Pancreas (tissue), 10 donors: ENCODE results near the gene ICAM2. TPM values are rescaled to one million over a fixed set of nuclear protein-coding genes. Genes with fewer than 3 reads are reported as not detected.

Experiments used
- ATAC-seq, 4 donors: fragments of 200-7000 bp; cut with Tn5 transposase; one replicate each; pipeline versions ENCODE4 v1.8.0 to v1.9.1; 2020; ENCODE audit warnings: mild to moderate bottlenecking in 4 of 4, moderate library complexity in 4 of 4
- DNase-seq, 6 donors: peaks; one replicate each; pipeline ENCODE4 v3.0.0-alpha.2; 2020
- FAIRE-seq: peaks from 2 replicates; lab custom pipeline; 2012; peaks lifted over from hg19 to GRCh38; lab: Jason Lieb, UNC
- H3K27ac ChIP-seq, 4 donors: fragments of 200-600 bp; sonication (generic); 1 replicate in 3 of 4; 2 replicates in 1 of 4; pipeline versions ENCODE4 v1.5.0 to v1.8.0; 2020
- H3K27me3 ChIP-seq, 4 donors: fragments of 200-600 bp; one replicate each; pipeline ENCODE4 v1.8.0; 2021
- H3K36me3 ChIP-seq, 3 donors: fragments of 200-600 bp; sonication (generic) in 1 of 3; one replicate each; pipeline versions ENCODE4 v1.5.0 to v1.8.0; 2020 to 2021
- H3K4me1 ChIP-seq, 3 donors: fragments of 200-600 bp; one replicate each; pipeline ENCODE4 v1.8.0; 2021
- H3K4me3 ChIP-seq, 4 donors: fragments of 200-600 bp; sonication (generic) in 2 of 4; one replicate each; pipeline versions ENCODE4 v1.5.0 to v1.8.0; 2020 to 2021
- H3K9me3 ChIP-seq, 4 donors: fragments of 200-600 bp; one replicate each; pipeline ENCODE4 v1.8.0; 2021
- CTCF ChIP-seq, 4 donors: fragments of 200-600 bp; sonication (generic) in 3 of 4; IDR thresholded peaks; one replicate each; pipeline versions ENCODE4 v1.5.0 to v1.8.0; 2021; ENCODE audit warnings: antibody characterized with exemption in 4 of 4
- WGBS, 2 donors: extraction: QIAGEN DNeasy Blood & Tissue Kit; methylation state at CpG; one replicate each; pipeline ENCODE4 v1.1.7; 2013; 5-methylcytosine and 5-hydroxymethylcytosine counted together
- intact Hi-C, 3 donors: fragments of 100-400 bp; cut with DNase I; formaldehyde crosslinking; loops; one replicate each; pipeline versions ENCODE4 v1.11.1 to v1.14.2; 2022
- polyA plus RNA-seq, 2 donors: library from polyadenylated mRNA; stranded (reverse); fragments of 200-250 nt; gene quantifications; one replicate each; pipeline ENCODE4 v1.2.3, GENCODE V29; 2013
- total RNA-seq, 6 donors: library from RNA; stranded (reverse); fragmentation: NEBNext Ultra II Directional in 4 of 6; extraction: Animal tissue kit (Norgen Biotek cat#: 25700) in 4 of 6; gene quantifications; one replicate each; pipeline versions ENCODE4 v1.2.1 to v1.2.4, GENCODE V29; 2021 to 2023
- donor health status: healthy with polysubstance abuse.
- donor health status: DM: no; HTN: no; CAD: no; lungs with moderate emphysema.
- donor health status: DM: no; HTN: no; CAD: no.
- donor health status: control.
- donor health status: control.
- donor health status: Bipolar disorder and iron deficiency.
- donor health status: DM: yes; HTN: yes; CAD: no.
- donor health status: DM: no; HTN: no; CAD: no.
- donor health status: DM: no; HTN: no; CAD: no.
- donor health status: DM: yes; HTN: yes; CAD: no.

ICAM2 gene
- total and polyA plus RNA-seq, 8 donors, result 4.9 to 19.1 (median 7.4) TPM

- H3K27me3 ChIP-seq, result no peaks in the 10 kb centered on the region
- DNase-seq, result peak in 1 of 6 donors; percentile 20
- no peak for FAIRE-seq
Observed at GRCh38 chr17:63991611-63992010, 28.8 kb downstream of the ICAM2 start.

GRCh38 chr17:63989622-63990345 is 30.6 kb downstream of the ICAM2 start:
- no peak for TF ChIP-seq CTCF (IDR thresholded peaks at IDR 0.05)
- ATAC-seq (no peak), DNase-seq (no peak)

More at GRCh38 chr17:63991611-63992010, 28.8 kb downstream of the ICAM2 start:
- Histone ChIP-seq H3K4me3 (no peak overlapping the region), H3K9me3 (no peaks in the 10 kb centered on the region), H3K27ac (no peak overlapping the region), H3K4me1 (no peaks in the 10 kb centered on the region), H3K36me3 (no peaks in the 10 kb centered on the region)
- no peak for ATAC-seq
- no peak for TF ChIP-seq CTCF (IDR thresholded peaks at IDR 0.05)
- WGBS, 2 donors, result 72 to 83% methylated on average over 11 of the region's 11 CpGs
- intact Hi-C loops, result no loop called here

GRCh38 chr17:63988741-63989621 is 31.5 kb downstream of the ICAM2 start:
- intact Hi-C loops, result no loop called here
- DNase-seq (peak in 1 of 6 donors; percentile 59), ATAC-seq (no peak), FAIRE-seq (no peak)
- Histone ChIP-seq H3K27me3 (no peaks in the 10 kb centered on the region), H3K9me3 (no peaks in the 10 kb centered on the region), H3K4me1 (no peaks in the 10 kb centered on the region), H3K4me3 (no peak overlapping the region), H3K36me3 (no peaks in the 10 kb centered on the region), H3K27ac (no peak overlapping the region)
- WGBS, 2 donors, result 39 to 45% methylated on average over 35 of the region's 35 CpGs
- TF ChIP-seq CTCF (IDR thresholded peaks at IDR 0.05), result no peak

More at GRCh38 chr17:63989622-63990345, 30.6 kb downstream of the ICAM2 start:
- Histone ChIP-seq H3K27me3 (no peaks in the 10 kb centered on the region), H3K4me3 (no peak overlapping the region), H3K9me3 (no peaks in the 10 kb centered on the region), H3K27ac (no peak overlapping the region), H3K36me3 (no peaks in the 10 kb centered on the region), H3K4me1 (no peaks in the 10 kb centered on the region)
- intact Hi-C loops, result no loop called here
- FAIRE-seq, result no peak
- WGBS, 2 donors, result 70 to 80% methylated on average over 21 of the region's 21 CpGs

GRCh38 chr17:63988127-63988478 is 32.3 kb downstream of the ICAM2 start:
- Histone ChIP-seq H3K4me1 (no peaks in the 10 kb centered on the region), H3K36me3 (no peaks in the 10 kb centered on the region), H3K9me3 (no peaks in the 10 kb centered on the region), H3K4me3 (no peak overlapping the region), H3K27ac (no peak overlapping the region), H3K27me3 (no peaks in the 10 kb centered on the region)
- DNase-seq (peak in 1 of 6 donors; percentile 40), ATAC-seq (no peak), FAIRE-seq (no peak)
- intact Hi-C loops, result no loop called here
- no peak for TF ChIP-seq CTCF (IDR thresholded peaks at IDR 0.05)
- WGBS, 2 donors, result 78 to 85% methylated on average over 5 of the region's 5 CpGs
